HepG2 (cell line): ENCODE data around the gene FRK. TPM values are rescaled to one million over a fixed set of nuclear protein-coding genes. Genes with fewer than 3 reads are reported as not detected.

Experiments used
- ATAC-seq: fragments of 200-7000 bp; cut with Tn5 transposase; 3 replicates; pipeline ENCODE4 v1.9.1; 2020; ENCODE audit warnings: mild to moderate bottlenecking, moderate library complexity
- BruUV-seq: library from RNA; stranded (reverse); fragments of 400-500 nt; replicated peaks from 2 replicates; lab custom pipeline; 2021; lab: Mats Ljungman, UMichigan
- CTCF ChIA-PET: fragments of 300-600 bp; formaldehyde crosslinking; extraction: SDS; loops from one replicate; lab custom pipeline; 2021; ENCODE audit warnings: low total read pairs, inconsistent platforms, low intra/inter-chr PET ratio; lab: Yijun Ruan, JAX
- POLR2A ChIA-PET: fragments of 350-600 bp; sonication (Branson Sonifier 250); formaldehyde crosslinking; loops from one replicate; lab custom pipeline; 2020; ENCODE audit warnings: antibody characterized with exemption, inconsistent platforms; lab: Yijun Ruan, JAX
- DNase-seq: peaks from one replicate; pipeline ENCODE4 v3.0.0-alpha.2; 2015; ENCODE audit warnings: low spot score
- FAIRE-seq: peaks from 3 replicates; lab custom pipeline; 2011; peaks lifted over from hg19 to GRCh38; lab: Jason Lieb, UNC
- H2AFZ ChIP-seq: one replicate; pipeline ENCODE4 v1.6.1; 2011; ENCODE audit warnings: low read length, inconsistent platforms
- H3K27ac ChIP-seq: fragments of 300-600 bp; 3 replicates; pipeline ENCODE4 v1.8.0; 2011; ENCODE audit warnings: mixed run types, mild to moderate bottlenecking, mixed read lengths, low read length, inconsistent platforms; ENCODE audit not compliant: insufficient read depth; ENCODE audit errors: extremely low read length
- H3K27me3 ChIP-seq, 2 experiments: fragments of 200-600 bp in 1 of 2; 2 replicates in 1 of 2; 3 replicates in 1 of 2; pipeline versions ENCODE4 v1.6.0 to v1.8.0; 2011; ENCODE audit warnings: low read length in 2 of 2, mild to moderate bottlenecking in 2 of 2, moderate library complexity in 2 of 2, inconsistent platforms in 1 of 2; ENCODE audit not compliant: insufficient read depth in 2 of 2, control insufficient read depth in 1 of 2
- H3K36me3 ChIP-seq, 2 experiments: fragments of 200-600 bp in 1 of 2; replicated peaks in 1 of 2; 2 replicates in 1 of 2; 3 replicates in 1 of 2; pipeline versions ENCODE4 v1.5.1 to v1.8.0; 2011; ENCODE audit warnings: low read length in 2 of 2, inconsistent platforms in 1 of 2; ENCODE audit not compliant: insufficient read depth in 2 of 2, control insufficient read depth in 1 of 2
- H3K4me1 ChIP-seq: 2 replicates; pipeline ENCODE4 v1.5.1; 2012; ENCODE audit warnings: low read length, inconsistent platforms; ENCODE audit not compliant: insufficient read depth
- H3K4me2 ChIP-seq: 2 replicates; pipeline ENCODE4 v1.6.0; 2011; ENCODE audit warnings: low read depth, low read length, inconsistent platforms
- H3K4me3 ChIP-seq, 3 experiments: fragments of 200-600 bp in 1 of 3; sonication (generic), shearing (Covaris generic) in 1 of 3; replicated peaks in 1 of 3; 2 replicates each; pipeline ENCODE4 v1.5.1; 2011 to 2016; ENCODE audit warnings: low read length in 3 of 3, inconsistent platforms in 2 of 3, low read depth in 2 of 3, mild to moderate bottlenecking in 2 of 3, control low read depth in 1 of 3, mixed read lengths in 1 of 3; ENCODE audit not compliant: insufficient read depth in 1 of 3
- H3K79me2 ChIP-seq: one replicate; pipeline ENCODE4 v1.6.1; 2011; ENCODE audit warnings: low read length, inconsistent platforms; ENCODE audit not compliant: insufficient read depth
- H3K9ac ChIP-seq: 2 replicates; pipeline ENCODE4 v1.6.0; 2011; ENCODE audit warnings: mild to moderate bottlenecking, low read depth, low read length, inconsistent platforms; ENCODE audit not compliant: insufficient read depth
- H3K9me3 ChIP-seq: 2 replicates; pipeline ENCODE4 v1.5.1; 2012; ENCODE audit warnings: mild to moderate bottlenecking, low read length
- H4K20me1 ChIP-seq: 2 replicates; pipeline ENCODE4 v1.6.0; 2011; ENCODE audit warnings: inconsistent platforms, mild to moderate bottlenecking, low read length, moderate library complexity; ENCODE audit not compliant: insufficient read depth
- NFKB2 ChIP-seq: sonication (generic); formaldehyde crosslinking; IDR thresholded peaks from 2 replicates; pipeline ENCODE4 v1.4.0; 2020; ENCODE audit warnings: missing genetic modification reagents, borderline replicate concordance
- NKX3-1 ChIP-seq: sonication (generic); formaldehyde crosslinking; IDR thresholded peaks from 2 replicates; pipeline ENCODE4 v1.5.0; 2020; ENCODE audit warnings: missing genetic modification reagents
- RFX3 ChIP-seq: IDR thresholded peaks from 2 replicates; pipeline ENCODE4 v1.6.1; 2016; ENCODE audit warnings: missing biosample characterization, missing genetic modification reagents
- TEAD2 ChIP-seq: sonication (generic); formaldehyde crosslinking; IDR thresholded peaks from 2 replicates; pipeline ENCODE4 v1.9.0; 2021; ENCODE audit warnings: missing genetic modification reagents
- ZMAT3 ChIP-seq: sonication (generic); formaldehyde crosslinking; conservative IDR thresholded peaks from 2 replicates; pipeline ENCODE4 v1.7.0; 2021; ENCODE audit warnings: missing genetic modification reagents
- ZNF3 ChIP-seq: IDR thresholded peaks from 2 replicates; pipeline ENCODE4 v1.7.0; 2017; ENCODE audit warnings: inconsistent platforms
- ZNF446 ChIP-seq: sonication (generic); formaldehyde crosslinking; IDR thresholded peaks from 2 replicates; pipeline ENCODE4 v1.5.0; 2020; ENCODE audit warnings: mild to moderate bottlenecking, missing genetic modification reagents
- WGBS: methylation state at CpG from one replicate; pipeline ENCODE4 v1.1.6; 2017; ENCODE audit warnings: low lambda C conversion rate; 5-methylcytosine and 5-hydroxymethylcytosine counted together
- in situ Hi-C: cut with HindIII; loops from 2 replicates; pipeline ENCODE4 v1.10.0; 2017; ENCODE audit warnings: low pct_unique_long_range_greater_than_20kb; ENCODE audit not compliant: extremely low pct_ligation_motif_present
- intact Hi-C: fragments of 100-400 bp; cut with micrococcal nuclease; formaldehyde crosslinking; loops from one replicate; pipeline ENCODE4 v1.10.0; 2022; ENCODE audit not compliant: unreplicated experiment
- polyA plus RNA-seq, 8 experiments: library from polyadenylated mRNA; depleted of rRNA in 3 of 8; stranded (reverse) in 7 of 8; unstranded in 1 of 8; fragments of >200 nt; fragmentation: Illumina TruSeq in 4 of 8; extraction: Trizol in 4 of 8; gene quantifications; 2 replicates each; pipeline versions ENCODE4 v1.2.1 to v1.2.3, GENCODE V29; 2011 to 2016; ENCODE audit warnings: low read depth in 4 of 8, missing spikeins in 1 of 8, mixed read lengths in 1 of 8; ENCODE audit not compliant: insufficient read depth in 1 of 8
- total RNA-seq, 5 experiments: library from RNA; depleted of rRNA; stranded (reverse); fragments of >200 nt; fragmentation: Illumina TruSeq; extraction: Trizol; gene quantifications; 2 replicates each; pipeline ENCODE4 v1.2.3, GENCODE V29; 2016; ENCODE audit warnings: low read depth in 1 of 5
- TF ChIP-seq, protein P1 (sequence below): sonication (generic); formaldehyde crosslinking; IDR thresholded peaks from 2 replicates; pipeline ENCODE4 v1.5.1; 2020; ENCODE audit warnings: missing genetic modification reagents, mild to moderate bottlenecking, borderline replicate concordance
- TF ChIP-seq, protein P2 (sequence below): sonication (generic); formaldehyde crosslinking; IDR thresholded peaks from 2 replicates; pipeline ENCODE4 v1.4.0; 2020; ENCODE audit warnings: missing genetic modification reagents
- TF ChIP-seq, protein P3 (sequence below): sonication (generic); formaldehyde crosslinking; IDR thresholded peaks from 2 replicates; pipeline ENCODE4 v1.5.1; 2020; ENCODE audit warnings: mild to moderate bottlenecking, moderate library complexity, missing genetic modification reagents
- TF ChIP-seq, protein P4 (sequence below): sonication (generic); formaldehyde crosslinking; IDR thresholded peaks from 2 replicates; pipeline ENCODE4 v1.4.0; 2020; ENCODE audit warnings: mild to moderate bottlenecking, missing genetic modification reagents
- TF ChIP-seq, protein P5 (sequence below): IDR thresholded peaks from 2 replicates; pipeline ENCODE4 v1.6.1; 2018; ENCODE audit warnings: missing genetic modification reagents
- TF ChIP-seq, protein P6 (sequence below): sonication (generic); formaldehyde crosslinking; IDR thresholded peaks from 2 replicates; pipeline ENCODE4 v1.4.0; 2020; ENCODE audit warnings: low read depth, mild to moderate bottlenecking, missing genetic modification reagents

FRK gene
- total and polyA plus RNA-seq, 2 of the 13 experiments (the other 11 are each of a cell fraction or from before 2014, with no cell fraction given), result 1.3 to 2.9 TPM

DNA sequence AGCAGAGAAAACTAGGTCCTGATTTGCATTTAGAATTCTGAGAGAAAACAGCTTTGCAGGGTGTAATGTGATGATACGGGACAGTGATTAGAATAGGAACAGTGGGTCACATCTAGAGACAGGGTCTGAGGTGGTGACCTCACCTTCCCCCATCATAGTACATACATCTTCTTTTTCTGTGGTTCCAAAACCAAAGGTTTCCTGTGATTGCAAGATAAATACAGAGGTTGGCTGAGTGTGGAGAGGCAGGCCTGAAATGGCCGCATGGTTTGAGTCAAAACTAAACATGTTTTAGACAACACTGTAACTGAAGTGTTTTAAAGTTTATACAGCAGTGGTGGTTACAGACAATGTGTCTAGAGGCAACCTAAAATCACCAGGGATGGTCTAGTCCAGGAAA, 29.6 kb upstream of the FRK start:
- in situ Hi-C loops (no loop called here), intact Hi-C loops (no loop called here)
- BruUV-seq, result no TSS peak
- POLR2A ChIA-PET, result no interaction called here
- 97% methylated on average over 2 of the region's 2 CpGs for WGBS
- Histone ChIP-seq H3K27me3 (no peaks in the 10 kb centered on the region), H3K36me3 (no peaks in the 10 kb centered on the region), H2AFZ (no peak overlapping the region), H3K9ac (no peak overlapping the region), H3K4me3 (no peak overlapping the region), H3K79me2 (no peaks in the 10 kb centered on the region), H3K9me3 (no peaks in the 10 kb centered on the region), H3K27ac (no peak overlapping the region), H3K4me1 (no peaks in the 10 kb centered on the region), H3K4me2 (no peak overlapping the region), H4K20me1 (no peaks in the 10 kb centered on the region)
- no peak for ATAC-seq
- CTCF ChIA-PET, result no interaction called here
- DNase-seq, result no peak
- no peak for FAIRE-seq
- TF ChIP-seq ZMAT3 (CRISPR knock-in tag), result no peak
- TF ChIP-seq, protein P1, sequence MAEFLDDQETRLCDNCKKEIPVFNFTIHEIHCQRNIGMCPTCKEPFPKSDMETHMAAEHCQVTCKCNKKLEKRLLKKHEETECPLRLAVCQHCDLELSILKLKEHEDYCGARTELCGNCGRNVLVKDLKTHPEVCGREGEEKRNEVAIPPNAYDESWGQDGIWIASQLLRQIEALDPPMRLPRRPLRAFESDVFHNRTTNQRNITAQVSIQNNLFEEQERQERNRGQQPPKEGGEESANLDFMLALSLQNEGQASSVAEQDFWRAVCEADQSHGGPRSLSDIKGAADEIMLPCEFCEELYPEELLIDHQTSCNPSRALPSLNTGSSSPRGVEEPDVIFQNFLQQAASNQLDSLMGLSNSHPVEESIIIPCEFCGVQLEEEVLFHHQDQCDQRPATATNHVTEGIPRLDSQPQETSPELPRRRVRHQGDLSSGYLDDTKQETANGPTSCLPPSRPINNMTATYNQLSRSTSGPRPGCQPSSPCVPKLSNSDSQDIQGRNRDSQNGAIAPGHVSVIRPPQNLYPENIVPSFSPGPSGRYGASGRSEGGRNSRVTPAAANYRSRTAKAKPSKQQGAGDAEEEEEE, result no peak
- TF ChIP-seq ZNF446, result no peak
- no peak for TF ChIP-seq NFKB2
- TF ChIP-seq, protein P2, sequence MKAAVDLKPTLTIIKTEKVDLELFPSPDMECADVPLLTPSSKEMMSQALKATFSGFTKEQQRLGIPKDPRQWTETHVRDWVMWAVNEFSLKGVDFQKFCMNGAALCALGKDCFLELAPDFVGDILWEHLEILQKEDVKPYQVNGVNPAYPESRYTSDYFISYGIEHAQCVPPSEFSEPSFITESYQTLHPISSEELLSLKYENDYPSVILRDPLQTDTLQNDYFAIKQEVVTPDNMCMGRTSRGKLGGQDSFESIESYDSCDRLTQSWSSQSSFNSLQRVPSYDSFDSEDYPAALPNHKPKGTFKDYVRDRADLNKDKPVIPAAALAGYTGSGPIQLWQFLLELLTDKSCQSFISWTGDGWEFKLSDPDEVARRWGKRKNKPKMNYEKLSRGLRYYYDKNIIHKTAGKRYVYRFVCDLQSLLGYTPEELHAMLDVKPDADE, result no peak
- no peak for TF ChIP-seq TEAD2
- TF ChIP-seq, protein P3, sequence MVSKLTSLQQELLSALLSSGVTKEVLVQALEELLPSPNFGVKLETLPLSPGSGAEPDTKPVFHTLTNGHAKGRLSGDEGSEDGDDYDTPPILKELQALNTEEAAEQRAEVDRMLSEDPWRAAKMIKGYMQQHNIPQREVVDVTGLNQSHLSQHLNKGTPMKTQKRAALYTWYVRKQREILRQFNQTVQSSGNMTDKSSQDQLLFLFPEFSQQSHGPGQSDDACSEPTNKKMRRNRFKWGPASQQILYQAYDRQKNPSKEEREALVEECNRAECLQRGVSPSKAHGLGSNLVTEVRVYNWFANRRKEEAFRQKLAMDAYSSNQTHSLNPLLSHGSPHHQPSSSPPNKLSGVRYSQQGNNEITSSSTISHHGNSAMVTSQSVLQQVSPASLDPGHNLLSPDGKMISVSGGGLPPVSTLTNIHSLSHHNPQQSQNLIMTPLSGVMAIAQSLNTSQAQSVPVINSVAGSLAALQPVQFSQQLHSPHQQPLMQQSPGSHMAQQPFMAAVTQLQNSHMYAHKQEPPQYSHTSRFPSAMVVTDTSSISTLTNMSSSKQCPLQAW (CRISPR knock-in tag), result no peak
- no peak for TF ChIP-seq RFX3 (CRISPR knock-in tag)
- TF ChIP-seq, protein P4, sequence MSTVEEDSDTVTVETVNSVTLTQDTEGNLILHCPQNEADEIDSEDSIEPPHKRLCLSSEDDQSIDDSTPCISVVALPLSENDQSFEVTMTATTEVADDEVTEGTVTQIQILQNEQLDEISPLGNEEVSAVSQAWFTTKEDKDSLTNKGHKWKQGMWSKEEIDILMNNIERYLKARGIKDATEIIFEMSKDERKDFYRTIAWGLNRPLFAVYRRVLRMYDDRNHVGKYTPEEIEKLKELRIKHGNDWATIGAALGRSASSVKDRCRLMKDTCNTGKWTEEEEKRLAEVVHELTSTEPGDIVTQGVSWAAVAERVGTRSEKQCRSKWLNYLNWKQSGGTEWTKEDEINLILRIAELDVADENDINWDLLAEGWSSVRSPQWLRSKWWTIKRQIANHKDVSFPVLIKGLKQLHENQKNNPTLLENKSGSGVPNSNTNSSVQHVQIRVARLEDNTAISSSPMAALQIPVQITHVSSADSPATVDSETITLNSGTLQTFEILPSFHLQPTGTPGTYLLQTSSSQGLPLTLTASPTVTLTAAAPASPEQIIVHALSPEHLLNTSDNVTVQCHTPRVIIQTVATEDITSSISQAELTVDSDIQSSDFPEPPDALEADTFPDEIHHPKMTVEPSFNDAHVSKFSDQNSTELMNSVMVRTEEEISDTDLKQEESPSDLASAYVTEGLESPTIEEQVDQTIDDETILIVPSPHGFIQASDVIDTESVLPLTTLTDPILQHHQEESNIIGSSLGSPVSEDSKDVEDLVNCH (CRISPR knock-in tag), result no peak
- TF ChIP-seq ZNF3 (CRISPR knock-in tag), result no peak
- TF ChIP-seq, protein P5, sequence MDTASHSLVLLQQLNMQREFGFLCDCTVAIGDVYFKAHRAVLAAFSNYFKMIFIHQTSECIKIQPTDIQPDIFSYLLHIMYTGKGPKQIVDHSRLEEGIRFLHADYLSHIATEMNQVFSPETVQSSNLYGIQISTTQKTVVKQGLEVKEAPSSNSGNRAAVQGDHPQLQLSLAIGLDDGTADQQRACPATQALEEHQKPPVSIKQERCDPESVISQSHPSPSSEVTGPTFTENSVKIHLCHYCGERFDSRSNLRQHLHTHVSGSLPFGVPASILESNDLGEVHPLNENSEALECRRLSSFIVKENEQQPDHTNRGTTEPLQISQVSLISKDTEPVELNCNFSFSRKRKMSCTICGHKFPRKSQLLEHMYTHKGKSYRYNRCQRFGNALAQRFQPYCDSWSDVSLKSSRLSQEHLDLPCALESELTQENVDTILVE (CRISPR knock-in tag), result no peak
- TF ChIP-seq, protein P6, sequence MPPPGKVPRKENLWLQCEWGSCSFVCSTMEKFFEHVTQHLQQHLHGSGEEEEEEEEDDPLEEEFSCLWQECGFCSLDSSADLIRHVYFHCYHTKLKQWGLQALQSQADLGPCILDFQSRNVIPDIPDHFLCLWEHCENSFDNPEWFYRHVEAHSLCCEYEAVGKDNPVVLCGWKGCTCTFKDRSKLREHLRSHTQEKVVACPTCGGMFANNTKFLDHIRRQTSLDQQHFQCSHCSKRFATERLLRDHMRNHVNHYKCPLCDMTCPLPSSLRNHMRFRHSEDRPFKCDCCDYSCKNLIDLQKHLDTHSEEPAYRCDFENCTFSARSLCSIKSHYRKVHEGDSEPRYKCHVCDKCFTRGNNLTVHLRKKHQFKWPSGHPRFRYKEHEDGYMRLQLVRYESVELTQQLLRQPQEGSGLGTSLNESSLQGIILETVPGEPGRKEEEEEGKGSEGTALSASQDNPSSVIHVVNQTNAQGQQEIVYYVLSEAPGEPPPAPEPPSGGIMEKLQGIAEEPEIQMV (CRISPR knock-in tag), result no peak
- no peak for TF ChIP-seq NKX3-1 (CRISPR knock-in tag)
